GM12878 (cell line): ENCODE results near the gene ADGRL3. TPM values are rescaled to one million over a fixed set of nuclear protein-coding genes. Genes with fewer than 3 reads are reported as not detected.

Experiments used
- ATAC-seq: fragments of 200-7000 bp; cut with Tn5 transposase; 3 replicates; pipeline ENCODE4 v1.9.1; 2020; ENCODE audit warnings: mild to moderate bottlenecking, moderate library complexity
- BruUV-seq: library from RNA; stranded (reverse); fragments of 400-500 nt; replicated peaks from 2 replicates; lab custom pipeline; 2021; lab: Mats Ljungman, UMichigan
- CTCF ChIA-PET: fragments of 300-600 bp; sonication (Branson Sonifier 250); formaldehyde crosslinking; extraction: SDS; loops from one replicate; lab custom pipeline; 2021; ENCODE audit warnings: inconsistent platforms; lab: Yijun Ruan, JAX
- POLR2A ChIA-PET: fragments of 350-600 bp; formaldehyde crosslinking; extraction: SDS; loops from one replicate; lab custom pipeline; 2021; ENCODE audit warnings: inconsistent platforms; lab: Charles Lee
- RAD21 ChIA-PET: fragments of 300-600 bp; sonication (Branson Sonifier 250); formaldehyde crosslinking; loops from one replicate; lab custom pipeline; 2023; ENCODE audit warnings: antibody characterized with exemption; ENCODE audit not compliant: unreplicated experiment; lab: Charles Lee
- SMC1A ChIA-PET: fragments of 300-600 bp; sonication (Branson Sonifier 250); formaldehyde crosslinking; loops from one replicate; lab custom pipeline; 2023; ENCODE audit not compliant: unreplicated experiment, uncharacterized antibody; lab: Charles Lee
- DNase-seq: peaks from one replicate; pipeline ENCODE4 v3.0.0-alpha.2; 2011; ENCODE audit warnings: low read depth, low spot score
- FAIRE-seq: peaks from 3 replicates; lab custom pipeline; 2011; peaks lifted over from hg19 to GRCh38; lab: Jason Lieb, UNC
- H2AFZ ChIP-seq: 2 replicates; pipeline ENCODE4 v1.6.0; 2011; ENCODE audit warnings: low read depth, low read length, control low read depth; ENCODE audit not compliant: control insufficient read depth
- H3K27ac ChIP-seq: 2 replicates; pipeline ENCODE4 v1.5.1; 2011; ENCODE audit warnings: control low read depth; ENCODE audit not compliant: control insufficient read depth, insufficient read depth
- H3K27me3 ChIP-seq, 2 experiments: replicated peaks in 1 of 2; 2 replicates each; pipeline versions ENCODE4 v1.6.0 to v1.6.1; 2011; ENCODE audit warnings: low read length in 1 of 2; ENCODE audit not compliant: control insufficient read depth in 2 of 2, insufficient read depth in 2 of 2
- H3K36me3 ChIP-seq, 2 experiments: 2 replicates each; pipeline ENCODE4 v1.5.1; 2011; ENCODE audit warnings: low read length in 1 of 2; ENCODE audit not compliant: control insufficient read depth in 2 of 2, insufficient read depth in 2 of 2
- H3K4me1 ChIP-seq: 2 replicates; pipeline ENCODE4 v1.6.1; 2011; ENCODE audit warnings: mild to moderate bottlenecking, low read length, moderate library complexity, mixed read lengths; ENCODE audit not compliant: control insufficient read depth, insufficient read depth
- H3K4me2 ChIP-seq: 2 replicates; pipeline ENCODE4 v1.6.0; 2011; ENCODE audit warnings: control low read depth; ENCODE audit not compliant: control insufficient read depth, insufficient read depth
- H3K4me3 ChIP-seq: fragments of 200-600 bp; sonication (generic); 2 replicates; pipeline ENCODE4 v1.5.1; 2016
- H3K79me2 ChIP-seq: 2 replicates; pipeline ENCODE4 v1.6.0; 2011; ENCODE audit warnings: low read length; ENCODE audit not compliant: control insufficient read depth, insufficient read depth
- H3K9ac ChIP-seq: 2 replicates; pipeline ENCODE4 v1.8.0; 2011; ENCODE audit warnings: low read length, control low read depth, mixed read lengths; ENCODE audit not compliant: control insufficient read depth, insufficient read depth
- H3K9me3 ChIP-seq: replicated peaks from 3 replicates; pipeline ENCODE4 v1.5.1; 2011; ENCODE audit warnings: mild to moderate bottlenecking, low read length; ENCODE audit not compliant: control insufficient read depth, insufficient read depth
- H4K20me1 ChIP-seq: 2 replicates; pipeline ENCODE4 v1.6.0; 2011; ENCODE audit not compliant: control insufficient read depth, insufficient read depth
- CBX5 ChIP-seq: sonication (generic); IDR thresholded peaks from 2 replicates; pipeline ENCODE4 v1.6.1; 2016; ENCODE audit warnings: low read depth, moderate library complexity, mild to moderate bottlenecking, inconsistent platforms
- E2F8 ChIP-seq: fragments of 450-650 bp; IDR thresholded peaks from 2 replicates; pipeline ENCODE4 v1.6.1; 2018; ENCODE audit warnings: mild to moderate bottlenecking, low read depth, moderate library complexity; ENCODE audit not compliant: partially characterized antibody
- JUND ChIP-seq: IDR thresholded peaks from 2 replicates; pipeline ENCODE4 v1.6.1; 2012; ENCODE audit warnings: low read depth, mild to moderate bottlenecking, low read length, improper control_type of control experiment, moderate library complexity
- MTA3 ChIP-seq: IDR thresholded peaks from 2 replicates; pipeline ENCODE4 v1.6.1; 2012; ENCODE audit warnings: low read length, inconsistent platforms, borderline replicate concordance
- MXI1 ChIP-seq: fragments of 150-350 bp; IDR thresholded peaks from 2 replicates; pipeline ENCODE4 v1.6.1; 2011; ENCODE audit warnings: low read depth, mild to moderate bottlenecking, inconsistent platforms, low read length, improper control_type of control experiment
- PML ChIP-seq: IDR thresholded peaks from 2 replicates; pipeline ENCODE4 v1.6.1; 2012; ENCODE audit warnings: low read length, inconsistent platforms
- RB1 ChIP-seq: fragments of 450-650 bp; formaldehyde crosslinking; IDR thresholded peaks from 2 replicates; pipeline ENCODE4 v1.6.1; 2017; ENCODE audit warnings: mild to moderate bottlenecking, borderline replicate concordance
- REST ChIP-seq: IDR thresholded peaks from 2 replicates; pipeline ENCODE4 v1.6.1; 2012; ENCODE audit warnings: mild to moderate bottlenecking, low read depth, low read length
- TCF12 ChIP-seq: IDR thresholded peaks from 2 replicates; pipeline ENCODE4 v1.6.1; 2011; ENCODE audit warnings: low read depth, mild to moderate bottlenecking, low read length
- ZNF622 ChIP-seq: fragments of 450-650 bp; IDR thresholded peaks from 2 replicates; pipeline ENCODE4 v1.6.1; 2017; ENCODE audit warnings: mild to moderate bottlenecking, inconsistent platforms
- WGBS: methylation state at CpG from one replicate; pipeline ENCODE4 v1.1.6; 2016; ENCODE audit warnings: low lambda C conversion rate; ENCODE audit not compliant: insufficient replicate concordance, insufficient coverage; ENCODE audit errors: missing lambda C conversion rate; 5-methylcytosine and 5-hydroxymethylcytosine counted together
- in situ Hi-C: fragments of 300-500 bp; cut with MboI; formaldehyde crosslinking; loops from 9 replicates; pipeline ENCODE4 v1.14.3; 2018; ENCODE audit warnings: mixed read lengths
- intact Hi-C: fragments of 100-400 bp; cut with micrococcal nuclease; formaldehyde crosslinking; loops from one replicate; pipeline ENCODE4 v1.14.2; 2022; ENCODE audit not compliant: unreplicated experiment
- polyA plus RNA-seq, 11 experiments: library from polyadenylated mRNA; depleted of rRNA in 4 of 11; unstranded in 6 of 11; stranded (reverse) in 5 of 11; fragments of >200 nt; fragmentation: Nextera tagmentation in 4 of 11; fragmentation: Illumina TruSeq in 1 of 11; extraction: Ambion mirVana in 4 of 11; extraction: Trizol in 1 of 11; gene quantifications; 1 replicate in 1 of 11; 2 replicates in 10 of 11; pipeline versions ENCODE4 v1.2.1 to v1.2.3, GENCODE V29; 2011 to 2016; ENCODE audit warnings: inconsistent platforms in 2 of 11, missing spikeins in 2 of 11, low read depth in 1 of 11
- total RNA-seq, 4 experiments: library from RNA; depleted of rRNA in 3 of 4; stranded (reverse); fragments of >200 nt in 3 of 4; fragmentation: Illumina TruSeq in 1 of 4; extraction: Trizol in 1 of 4; gene quantifications; 2 replicates each; pipeline versions ENCODE4 v1.2.1 to v1.2.3, GENCODE V29; 2013 to 2021

Gene ADGRL3
- total and polyA plus RNA-seq, 10 of the 15 experiments (the other 5 are each of a cell fraction or from before 2014, with no cell fraction given) = 1.1 TPM; not detected in 9

GRCh38 chr4:61561028-61561427 lies 360.9 kb downstream of the ADGRL3 start:
- in situ Hi-C loops (no loop called here), intact Hi-C loops (no loop called here)
- ChIA-PET RAD21 (no interaction called here), SMC1A (interaction anchor here (1.2 kb wide), 1 partner anchor 41 kb away, joined by 3 read pairs; no protein-coding TSS in a partner anchor), CTCF (no interaction called here), POLR2A (no interaction called here)
- Histone ChIP-seq H3K36me3 (no peaks in the 10 kb centered on the region), H3K4me3 (no peak overlapping the region), H3K4me2 (no peak overlapping the region), H3K9ac (no peak overlapping the region), H4K20me1 (no peaks in the 10 kb centered on the region), H2AFZ (no peak overlapping the region), H3K79me2 (no peaks in the 10 kb centered on the region), H3K27me3 (no peaks in the 10 kb centered on the region), H3K4me1 (no peaks in the 10 kb centered on the region), H3K27ac (no peak overlapping the region), H3K9me3 (no peaks in the 10 kb centered on the region)
- ATAC-seq (no peak), FAIRE-seq (peak; percentile 18), DNase-seq (no peak)
- TF ChIP-seq PML (no peak), RB1 (no peak)
- no TSS peak for BruUV-seq

- ChIA-PET POLR2A (no interaction called here), CTCF (interaction anchor here (1.0 kb wide), 1 partner anchor 9 kb away, joined by 3 read pairs; no protein-coding TSS in a partner anchor), RAD21 (no interaction called here), SMC1A (no interaction called here)
- intact Hi-C loops (no loop called here), in situ Hi-C loops (no loop called here)
- Histone ChIP-seq H3K9me3 (no peaks in the 10 kb centered on the region), H3K27me3 (no peaks in the 10 kb centered on the region), H3K4me3 (no peak overlapping the region), H3K27ac (no peak overlapping the region), H3K36me3 (no peaks in the 10 kb centered on the region), H3K9ac (no peak overlapping the region), H2AFZ (no peak overlapping the region), H3K79me2 (no peaks in the 10 kb centered on the region), H3K4me2 (no peak overlapping the region), H3K4me1 (no peaks in the 10 kb centered on the region), H4K20me1 (no peaks in the 10 kb centered on the region)
- WGBS = 0% methylated on average over 2 of the region's 2 CpGs
- DNase-seq (no peak), FAIRE-seq (no peak), ATAC-seq (no peak)
- no peak for TF ChIP-seq MXI1
- no peak for TF ChIP-seq CBX5
- TF ChIP-seq TCF12 = no peak
- TF ChIP-seq ZNF622 = no peak
- no peak for TF ChIP-seq JUND
- no peak for TF ChIP-seq E2F8
- no peak for TF ChIP-seq MTA3
- TF ChIP-seq REST = no peak
- no TSS peak for BruUV-seq
Measured at GRCh38 chr4:61571761-61572559, 371.8 kb downstream of the ADGRL3 start.
